Breast epithelium (tissue), 3 donors: ENCODE data around the gene NQO2.

Experiments
- CTCF ChIP-seq, 3 donors: fragments of 450-650 bp; IDR thresholded peaks; one replicate each; pipeline ENCODE4 v1.5.1; 2016 to 2017; ENCODE audit warnings: antibody characterized with exemption in 3 of 3, mild to moderate bottlenecking in 3 of 3, moderate library complexity in 3 of 3
- POLR2A ChIP-seq: fragments of 450-650 bp; IDR thresholded peaks from one replicate; pipeline ENCODE4 v1.6.1; 2016; ENCODE audit warnings: antibody characterized with exemption, mild to moderate bottlenecking, moderate library complexity
- POLR2AphosphoS5 ChIP-seq, 3 donors: sonication (generic); formaldehyde crosslinking; IDR thresholded peaks; one replicate each; pipeline ENCODE4 v1.6.1; 2017; ENCODE audit warnings: antibody characterized with exemption in 3 of 3

- no peak for TF ChIP-seq CTCF (IDR thresholded peaks at IDR 0.05)
- TF ChIP-seq POLR2A, result no peak
- TF ChIP-seq POLR2AphosphoS5 (IDR thresholded peaks at IDR 0.05), result no peak
These were observed 22.4 kb upstream of the NQO2 start for GRCh38 chr6:2977290-2977689.
